ENCODE measurements around the gene HSF5. TPM values are rescaled to one million over a fixed set of nuclear protein-coding genes. Genes with fewer than 3 reads are reported as not detected.
A peak's percentile ranks its signal among the peaks of the same experiment; 100 is the strongest.

The HSF5 gene
- total RNA-seq, 2 experiments from 2014 or later, result 2.6 to 3.1 TPM

DNA sequence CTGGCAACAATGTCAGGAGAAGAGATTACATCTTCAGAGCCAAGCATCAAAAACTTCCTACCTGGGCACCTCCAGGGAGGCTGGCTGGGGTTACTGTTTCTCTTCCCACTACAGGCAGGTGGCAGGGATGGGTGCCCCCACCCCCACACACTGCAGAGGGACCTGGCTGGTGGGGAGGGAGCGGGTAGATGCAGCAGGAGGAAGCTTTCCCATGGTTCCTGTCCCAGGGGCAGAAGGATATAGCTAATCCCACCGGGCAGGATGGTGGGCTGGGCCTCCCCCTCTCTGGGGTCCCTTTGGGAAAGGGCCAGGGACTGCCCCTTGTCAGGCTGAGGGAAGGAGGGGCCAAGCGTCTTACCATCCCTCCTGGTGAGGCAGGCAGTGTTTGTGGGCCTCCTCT, 42.9 kb upstream of the HSF5 start:
- CTCF ChIA-PET, result interaction anchor here (0.6 kb wide), 1 partner anchor 11 kb away, joined by 3 read pairs; no protein-coding TSS in a partner anchor
- intact Hi-C loops (cut with DNase I, micrococcal nuclease), result loop anchor here in 1 of 2 experiments (5.0 kb wide), 1 partner anchor 96 kb away; no protein-coding TSS in a partner anchor
- DNase-seq (no peak), ATAC-seq (no peak)
- Mint-ChIP-seq H3K4me3 (no peak overlapping the region), H3K27me3 (peaks cover 19% of the 10 kb centered on the region), H3K27ac (no peak overlapping the region), H3K36me3 (ENCODE audit: low read depth) (no peaks in the 10 kb centered on the region), H3K4me1 (no peaks in the 10 kb centered on the region), H3K9me3 (ENCODE audit: low read depth) (no peaks in the 10 kb centered on the region)
- POLR2A ChIA-PET, result interaction anchor here (1.0 kb wide), 1 partner anchor 12 kb away, joined by 7 read pairs; no protein-coding TSS in a partner anchor

DNA sequence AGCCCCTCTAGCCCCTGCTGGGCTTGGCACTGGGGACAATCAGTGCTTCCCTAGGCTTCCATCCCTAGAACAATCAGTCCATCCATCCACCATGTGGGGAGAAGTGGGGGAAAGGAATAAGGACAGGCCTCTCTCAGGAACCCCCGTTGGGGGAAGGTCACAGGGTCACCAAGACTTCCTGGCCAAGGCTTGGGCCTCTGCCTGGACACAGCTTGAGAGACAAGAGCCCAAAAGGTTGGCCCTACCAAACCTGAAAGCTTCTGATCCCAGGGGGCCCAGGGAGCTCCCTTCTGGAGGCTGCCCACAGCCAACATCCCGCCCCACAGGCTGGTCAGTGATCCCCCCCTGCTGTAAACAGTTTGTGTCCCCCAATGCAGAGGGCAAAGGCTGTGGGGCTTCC, 42.4 kb upstream of the HSF5 start:
- Mint-ChIP-seq H3K4me1 (no peaks in the 10 kb centered on the region), H3K36me3 (ENCODE audit: low read depth) (no peaks in the 10 kb centered on the region), H3K27ac (no peak overlapping the region), H3K27me3 (peaks cover 17% of the 10 kb centered on the region), H3K4me3 (no peak overlapping the region), H3K9me3 (ENCODE audit: low read depth) (no peaks in the 10 kb centered on the region)
- intact Hi-C loops (cut with DNase I, micrococcal nuclease), result loop anchor here in 1 of 2 experiments (5.0 kb wide), 1 partner anchor 97 kb away; no protein-coding TSS in a partner anchor
- no peak for DNase-seq
- CTCF ChIA-PET, result interaction anchor here (0.8 to 1.4 kb wide), 2 partner anchors 10 to 16 kb away, joined by 3 to 5 read pairs; partner anchors contain the start of gene MTMR4
- ATAC-seq, result no peak
- POLR2A ChIA-PET, result no interaction called here

DNA sequence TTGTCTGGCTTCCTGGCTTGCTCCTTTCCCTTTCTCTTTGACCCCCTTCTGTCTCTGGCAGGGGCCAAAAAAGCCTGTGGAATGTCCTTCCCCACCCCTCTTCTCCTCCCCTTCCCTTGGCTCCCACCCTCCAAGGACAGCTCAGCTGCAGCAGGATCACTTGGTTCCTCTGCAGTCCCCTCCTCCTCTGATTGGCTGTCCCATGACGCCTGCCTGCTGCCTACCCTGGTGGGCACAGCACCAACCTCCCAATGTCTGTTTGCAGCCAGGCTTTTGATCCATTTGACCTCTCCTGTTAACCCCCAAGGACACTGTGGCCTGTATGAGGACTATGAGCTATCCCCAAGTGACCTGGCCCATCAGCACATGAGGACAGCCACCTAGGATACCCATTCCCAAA, 41.1 kb upstream of the HSF5 start:
- ATAC-seq (no peak), DNase-seq (no peak)
- no peaks in the 10 kb centered on the region for H3K4me1 Mint-ChIP-seq
- no peak overlapping the region for H3K4me3 Mint-ChIP-seq
- H3K9me3 Mint-ChIP-seq (ENCODE audit: low read depth), result no peaks in the 10 kb centered on the region
- H3K36me3 Mint-ChIP-seq (ENCODE audit: low read depth), result no peaks in the 10 kb centered on the region
- peaks cover 7% of the 10 kb centered on the region for H3K27me3 Mint-ChIP-seq
- intact Hi-C loops (cut with DNase I, micrococcal nuclease), result no loop called here
- CTCF ChIA-PET, result interaction anchor here (1.2 to 2.8 kb wide), 3 partner anchors 10 to 15 kb away, joined by 3 to 13 read pairs (median 5); partner anchors contain the start of gene MTMR4
- POLR2A ChIA-PET, result interaction anchor here (1.0 kb wide), 1 partner anchor 102 kb away, joined by 3 read pairs; no protein-coding TSS in a partner anchor
- no peak overlapping the region for H3K27ac Mint-ChIP-seq

DNA sequence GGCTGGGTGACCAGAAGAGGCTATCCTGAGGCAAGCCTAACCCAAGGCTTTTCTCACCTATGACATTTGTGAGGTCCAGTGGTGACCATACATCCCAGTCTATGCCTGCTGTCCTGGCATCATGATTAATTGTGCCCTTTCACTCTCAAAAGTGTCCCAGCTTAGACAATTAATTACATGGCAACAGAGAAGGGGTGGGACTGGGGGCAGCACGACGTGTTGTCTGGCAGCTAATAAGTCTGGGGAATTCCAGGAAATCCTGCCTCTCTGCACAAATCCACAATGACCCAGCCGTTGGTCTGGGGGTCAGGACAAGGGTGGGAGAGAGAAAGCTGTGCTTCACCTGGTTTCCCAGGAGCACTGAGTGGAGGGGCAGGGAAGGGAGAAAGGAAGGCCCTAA, 40.2 kb upstream of the HSF5 start:
- POLR2A ChIA-PET, result no interaction called here
- H3K4me1 Mint-ChIP-seq, result no peaks in the 10 kb centered on the region

DNA sequence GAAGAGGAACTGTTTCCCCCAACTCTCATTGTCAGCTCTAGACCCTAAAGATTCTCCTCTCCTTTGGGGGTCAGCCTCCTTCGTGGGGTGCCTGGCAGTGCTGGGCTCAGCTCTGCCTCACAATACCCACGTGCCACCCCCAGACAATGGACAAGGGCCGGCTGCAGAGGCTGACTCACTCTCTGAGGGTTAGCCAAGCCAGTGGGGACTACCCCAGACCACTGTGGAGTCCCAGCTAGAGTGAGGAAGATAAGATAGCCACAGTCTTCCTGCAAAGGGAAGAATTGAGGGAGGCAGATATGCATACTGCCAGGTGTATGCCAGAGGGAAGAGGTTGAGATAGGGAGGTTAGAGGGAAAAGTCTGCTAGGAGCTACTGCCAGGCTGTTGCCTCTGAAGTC, 39.7 kb upstream of the HSF5 start:
- Mint-ChIP-seq H3K36me3 (ENCODE audit: low read depth) (no peaks in the 10 kb centered on the region), H3K27me3 (peaks cover 2% of the 10 kb centered on the region), H3K4me1 (no peaks in the 10 kb centered on the region), H3K9me3 (ENCODE audit: low read depth) (no peaks in the 10 kb centered on the region), H3K4me3 (no peak overlapping the region), H3K27ac (no peak overlapping the region)
- intact Hi-C loops (cut with DNase I, micrococcal nuclease), result no loop called here
- CTCF ChIA-PET, result interaction anchor here (0.6 to 2.8 kb wide), 5 partner anchors 9 to 756 kb away, joined by 3 to 13 read pairs (median 4); no protein-coding TSS in a partner anchor
- DNase-seq, result no peak
- ATAC-seq, result no peak
- POLR2A ChIA-PET, result no interaction called here

More for the DNA sequence above, 40.2 kb upstream of the HSF5 start:
- ATAC-seq (no peak), DNase-seq (no peak)
- Mint-ChIP-seq H3K9me3 (ENCODE audit: low read depth) (no peaks in the 10 kb centered on the region), H3K4me3 (no peak overlapping the region), H3K27me3 (peaks cover 7% of the 10 kb centered on the region), H3K36me3 (ENCODE audit: low read depth) (no peaks in the 10 kb centered on the region), H3K27ac (no peak overlapping the region)
- CTCF ChIA-PET, result interaction anchor here (0.6 to 2.8 kb wide), 4 partner anchors 9 to 89 kb away, joined by 3 to 13 read pairs (median 4); no protein-coding TSS in a partner anchor
- intact Hi-C loops (cut with DNase I, micrococcal nuclease), result no loop called here

DNA sequence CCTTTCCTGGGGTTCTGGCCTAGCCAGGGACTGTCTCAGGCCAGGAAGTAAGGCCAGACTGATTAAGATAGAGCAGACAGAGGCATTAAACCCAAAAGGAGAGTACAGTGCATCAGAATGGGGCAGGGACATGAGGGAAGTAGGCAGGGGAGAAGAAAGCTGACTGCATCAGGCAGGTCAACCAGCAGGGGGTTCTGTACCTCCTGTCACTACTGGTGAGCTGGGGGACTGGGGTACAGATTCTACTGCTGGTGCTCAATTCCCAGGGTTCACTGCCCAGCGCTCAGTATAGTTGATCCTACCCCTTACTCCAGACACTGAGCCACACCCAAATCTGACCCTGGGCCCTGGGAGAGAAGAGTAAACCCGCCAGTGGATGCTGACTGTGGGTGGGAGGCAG, 39.1 kb upstream of the HSF5 start:
- DNase-seq (no peak), ATAC-seq (no peak)
- Mint-ChIP-seq H3K27me3 (no peaks in the 10 kb centered on the region), H3K4me3 (no peak overlapping the region), H3K9me3 (ENCODE audit: low read depth) (no peaks in the 10 kb centered on the region), H3K4me1 (no peaks in the 10 kb centered on the region), H3K27ac (no peak overlapping the region), H3K36me3 (ENCODE audit: low read depth) (no peaks in the 10 kb centered on the region)
- intact Hi-C loops (cut with DNase I, micrococcal nuclease), result no loop called here
- CTCF ChIA-PET, result interaction anchor here (0.6 to 2.8 kb wide), 3 partner anchors 8 to 755 kb away, joined by 4 to 13 read pairs (median 5); no protein-coding TSS in a partner anchor
- POLR2A ChIA-PET, result no interaction called here

DNA sequence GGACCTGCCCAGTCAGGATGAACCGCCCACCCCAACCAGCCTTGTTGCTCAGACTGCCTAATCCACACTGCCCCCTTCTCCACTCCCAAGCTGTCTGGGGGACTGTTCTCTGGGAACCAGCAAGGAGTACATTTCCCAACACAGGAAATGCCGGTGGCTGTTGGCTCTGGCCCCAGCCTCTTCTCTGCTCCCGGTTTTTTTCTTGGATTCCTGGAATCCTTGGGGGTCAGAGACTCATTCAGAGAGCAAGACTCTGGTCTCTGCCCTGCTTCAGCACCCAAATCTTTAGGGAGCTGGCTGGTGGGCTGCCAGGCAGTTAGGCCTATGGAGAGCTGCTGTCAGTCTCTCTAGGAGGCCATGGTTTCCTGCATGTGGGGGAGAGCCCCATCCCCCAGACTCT, 37.0 kb upstream of the HSF5 start:
- ChIA-PET CTCF (no interaction called here), POLR2A (no interaction called here)
- Mint-ChIP-seq H3K27ac (no peak overlapping the region), H3K4me1 (peaks cover under 1% of the 10 kb centered on the region), H3K27me3 (no peaks in the 10 kb centered on the region), H3K4me3 (no peak overlapping the region), H3K36me3 (ENCODE audit: low read depth) (no peaks in the 10 kb centered on the region), H3K9me3 (ENCODE audit: low read depth) (no peaks in the 10 kb centered on the region)
- no peak for DNase-seq
- no peak for ATAC-seq
- intact Hi-C loops (cut with DNase I, micrococcal nuclease), result no loop called here

DNA sequence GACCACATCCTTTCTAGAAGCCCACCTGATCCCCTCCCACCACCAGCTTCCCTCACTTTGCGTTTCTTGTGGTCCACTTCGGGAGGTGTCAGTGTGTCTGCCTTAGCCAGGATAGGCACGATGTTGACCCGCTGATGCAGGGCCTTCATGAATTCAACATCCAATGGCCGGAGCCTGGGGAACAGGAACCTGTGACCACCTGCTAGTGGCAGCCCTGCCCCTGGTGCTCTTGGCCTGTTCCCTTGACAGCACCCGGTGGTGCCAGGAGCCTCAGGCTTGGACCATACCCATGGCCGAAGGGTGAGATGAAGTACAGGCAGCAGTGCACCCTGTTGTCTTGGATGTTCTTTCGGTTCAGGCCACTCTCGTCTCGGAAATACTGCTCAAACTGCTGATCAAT, 33.5 kb upstream of the HSF5 start:
- Mint-ChIP-seq H3K27me3 (no peaks in the 10 kb centered on the region), H3K9me3 (ENCODE audit: low read depth) (no peaks in the 10 kb centered on the region), H3K4me1 (peaks cover 8% of the 10 kb centered on the region), H3K27ac (no peak overlapping the region), H3K4me3 (no peak overlapping the region), H3K36me3 (ENCODE audit: low read depth) (no peaks in the 10 kb centered on the region)
- ChIA-PET CTCF (interaction anchor here (1.6 kb wide), 1 partner anchor 16 kb away, joined by 5 read pairs; no protein-coding TSS in a partner anchor), POLR2A (no interaction called here)
- intact Hi-C loops (cut with DNase I, micrococcal nuclease), result no loop called here
- DNase-seq (no peak), ATAC-seq (no peak)

DNA sequence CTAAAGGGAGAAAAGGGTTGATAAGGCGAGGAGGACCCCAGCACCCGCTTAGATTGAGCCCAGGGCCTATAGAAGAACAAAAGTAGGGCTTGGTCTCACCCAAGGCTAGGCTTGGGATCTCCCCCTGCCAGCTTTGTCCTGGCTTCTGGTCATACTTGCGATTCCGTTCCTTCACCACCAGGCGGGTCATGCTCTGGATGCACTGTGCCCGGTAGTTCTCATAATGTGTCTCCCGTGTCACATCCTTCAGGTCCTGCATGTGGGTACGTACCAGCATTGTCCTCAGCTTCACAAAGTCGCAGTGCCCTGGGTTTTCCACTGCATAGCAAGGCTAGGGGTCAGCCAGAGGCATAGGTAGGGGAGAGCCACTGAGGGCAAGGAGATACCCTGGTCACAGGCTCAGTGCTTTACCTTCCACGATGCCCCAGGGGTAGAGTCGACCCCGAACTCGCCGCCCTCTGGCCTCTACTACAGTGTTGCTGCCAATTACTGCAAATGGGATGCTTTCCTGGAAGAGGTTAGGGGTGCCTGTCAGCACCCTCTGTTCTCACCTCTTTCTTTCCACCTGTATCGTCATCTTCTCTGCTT, 32.7 kb upstream of the HSF5 start:
- ChIA-PET POLR2A (interaction anchor here (1.4 kb wide), 1 partner anchor 111 kb away, joined by 7 read pairs; no protein-coding TSS in a partner anchor), CTCF (interaction anchor here (0.8 to 3.5 kb wide), 6 partner anchors 9 to 485 kb away, joined by 3 to 16 read pairs (median 4); no protein-coding TSS in a partner anchor)
- Mint-ChIP-seq H3K4me3 (no peak overlapping the region), H3K36me3 (ENCODE audit: low read depth) (no peaks in the 10 kb centered on the region), H3K27me3 (no peaks in the 10 kb centered on the region), H3K4me1 (peaks cover 16% of the 10 kb centered on the region), H3K27ac (no peak overlapping the region), H3K9me3 (ENCODE audit: low read depth) (no peaks in the 10 kb centered on the region)
- DNase-seq (peak; percentile 47), ATAC-seq (no peak)
- intact Hi-C loops (cut with DNase I, micrococcal nuclease), result no loop called here

DNA sequence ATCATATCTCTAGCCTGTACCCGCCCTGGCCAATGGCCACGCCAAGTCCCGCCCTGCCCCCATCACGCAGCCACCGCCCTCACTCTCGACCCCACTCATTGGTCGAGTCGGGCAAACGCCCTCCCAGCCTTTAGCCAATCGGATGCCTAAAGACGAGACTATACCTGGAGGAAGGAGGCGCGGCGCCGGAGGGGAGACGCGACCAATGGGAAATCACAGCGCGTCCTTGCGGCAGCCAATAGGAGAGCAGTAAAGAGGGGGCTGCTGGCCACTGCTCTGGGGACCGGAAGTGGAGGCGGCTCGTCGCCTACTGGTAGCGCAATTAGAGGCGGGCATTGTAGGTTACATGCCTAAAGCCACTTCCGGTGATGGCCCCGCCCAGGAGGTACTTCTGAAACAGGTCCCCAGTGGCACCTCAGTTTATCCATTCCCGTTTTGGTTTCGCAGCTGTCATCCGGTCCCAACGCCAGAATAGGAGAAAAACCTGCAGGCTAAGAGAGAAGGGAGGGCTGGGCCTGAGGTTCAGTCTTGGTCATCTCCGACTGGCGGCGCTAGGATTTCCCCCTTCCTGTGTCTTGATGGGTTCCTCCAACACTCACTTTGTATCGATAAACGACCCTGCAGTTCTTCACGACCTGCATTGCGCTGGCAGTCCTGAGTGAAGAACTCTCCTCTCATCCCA, 29.9 kb upstream of the HSF5 start:
- Mint-ChIP-seq H3K27me3 (no peaks in the 10 kb centered on the region), H3K27ac (peak overlapping the region; percentile 95), H3K9me3 (ENCODE audit: low read depth) (no peaks in the 10 kb centered on the region), H3K4me1 (peaks cover 31% of the 10 kb centered on the region), H3K36me3 (ENCODE audit: low read depth) (peaks cover 6% of the 10 kb centered on the region), H3K4me3 (peak overlapping the region; percentile 96)
- POLR2A ChIA-PET, result interaction anchor here (0.7 to 2.5 kb wide), 7 partner anchors 30 to 589 kb away, joined by 3 to 66 read pairs (median 4); partner anchors contain the start of genes HSF5, SUPT4H1 and TRIM37
- CTCF ChIA-PET, result interaction anchor here (0.6 to 3.5 kb wide), 8 partner anchors 10 to 1281 kb away, joined by 3 to 16 read pairs (median 4); partner anchors contain the start of genes RAD51C and TEX14
- ATAC-seq (peak; percentile 87), DNase-seq (peak; percentile 100)
- intact Hi-C loops (cut with DNase I, micrococcal nuclease), result loop anchor here (1.0 to 10.0 kb wide), 24 partner anchors 69 to 1874 kb away; partner anchors contain the start of genes PRR11 (in 2 of the 2), RAD51C (in 2 of the 2), SKA2 (in 2 of the 2) and SUPT4H1 (in 2 of the 2)

DNA sequence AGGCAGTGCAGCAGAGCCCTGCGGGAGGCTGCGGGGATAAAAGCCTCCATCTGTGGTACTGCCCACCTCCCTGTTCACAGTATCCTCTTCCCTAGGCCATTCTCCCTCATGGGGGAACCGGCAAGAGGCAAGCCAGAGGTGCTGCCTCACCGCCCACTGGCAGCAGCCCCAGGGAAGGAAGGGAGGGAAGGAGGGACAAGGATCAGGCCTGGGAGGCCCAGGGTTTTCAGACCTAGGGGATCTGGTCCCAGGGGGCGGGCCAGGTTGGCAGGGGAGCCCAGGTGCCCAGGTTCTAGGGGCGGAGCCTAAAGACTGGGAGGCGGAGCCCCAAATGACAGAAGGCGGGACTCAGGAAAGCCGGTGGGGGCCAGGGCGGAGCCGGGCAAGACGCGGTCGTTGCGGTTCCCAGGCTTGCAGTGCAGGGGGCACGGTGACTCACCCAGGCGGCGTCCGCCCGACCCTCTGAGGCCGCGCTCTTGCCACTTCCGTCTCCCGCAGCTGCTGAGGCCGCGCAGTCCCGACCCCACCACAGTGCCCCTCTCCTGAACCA, 29.2 kb upstream of the HSF5 start:
- POLR2A ChIA-PET, result interaction anchor here (0.7 to 2.5 kb wide), 6 partner anchors 30 to 589 kb away, joined by 3 to 66 read pairs (median 4); partner anchors contain the start of genes HSF5 and TRIM37
- H3K36me3 Mint-ChIP-seq (ENCODE audit: low read depth), result peaks cover 9% of the 10 kb centered on the region
- intact Hi-C loops (cut with DNase I, micrococcal nuclease), result loop anchor here (1.0 to 10.0 kb wide), 6 partner anchors 177 to 1875 kb away; partner anchors contain the start of genes C17orf67 (in 1 of the 2), CLTC (in 1 of the 2), DGKE (in 1 of the 2) and MSI2 (in 1 of the 2)

More for the DNA sequence above, 29.2 kb upstream of the HSF5 start:
- ATAC-seq (no peak), DNase-seq (no peak)
- Mint-ChIP-seq H3K4me1 (peaks cover 35% of the 10 kb centered on the region), H3K27me3 (no peaks in the 10 kb centered on the region), H3K9me3 (ENCODE audit: low read depth) (no peaks in the 10 kb centered on the region), H3K4me3 (peak overlapping the region; percentile 96), H3K27ac (peak overlapping the region; percentile 79)
- CTCF ChIA-PET, result interaction anchor here (0.7 to 3.5 kb wide), 5 partner anchors 11 to 488 kb away, joined by 3 to 16 read pairs (median 8); partner anchors contain the start of genes RAD51C and TEX14

Data from activated CD4-positive, alpha-beta T cell treated with anti-CD3 and anti-CD28 coated beads for 36 hours (primary cell).